HCT116 (cell line): Measurements from ENCODE around the gene ANGPTL3. TPM values are rescaled to one million over a fixed set of nuclear protein-coding genes. Genes with fewer than 3 reads are reported as not detected.

Source experiments
- ATAC-seq: fragments of 200-7000 bp; cut with Tn5 transposase; 2 replicates; pipeline ENCODE4 v1.9.1; 2020; ENCODE audit warnings: mild to moderate bottlenecking, moderate library complexity
- BruUV-seq: library from RNA; stranded (reverse); fragments of 400-500 nt; replicated peaks from 2 replicates; lab custom pipeline; 2021; lab: Mats Ljungman, UMichigan
- CTCF ChIA-PET: fragments of 300-600 bp; sonication (Branson Sonifier 250); formaldehyde crosslinking; loops from one replicate; lab custom pipeline; 2021; ENCODE audit warnings: antibody characterized with exemption; lab: Charles Lee
- POLR2A ChIA-PET: fragments of 300-600, 350-600 bp; sonication (Branson Sonifier 250); formaldehyde crosslinking; loops from one replicate; lab custom pipeline; 2021; ENCODE audit warnings: antibody characterized with exemption; lab: Charles Lee
- RAD21 ChIA-PET, 2 experiments: fragments of 300-600 bp; sonication (Branson Sonifier 250); formaldehyde crosslinking; loops; one replicate each; lab custom pipeline; 2023; ENCODE audit warnings: low total read pairs in 2 of 2; ENCODE audit not compliant: uncharacterized antibody in 2 of 2, unreplicated experiment in 2 of 2, low non-redundant PET in 1 of 2; lab: Charles Lee
- DNase-seq: peaks from one replicate; pipeline ENCODE4 v3.0.0-alpha.2; 2010; ENCODE audit warnings: low read depth, low spot score
- H2AFZ ChIP-seq: fragments of 200-600 bp; shearing (Covaris generic), sonication (generic); 2 replicates; pipeline ENCODE4 v1.6.1; 2017; ENCODE audit warnings: low read depth, mixed run types, mixed read lengths, antibody characterized with exemption, low read length; ENCODE audit not compliant: poor library complexity, severe bottlenecking
- H3K27ac ChIP-seq: 2 replicates; pipeline ENCODE4 v1.5.1; 2012; ENCODE audit warnings: low read depth, low read length
- H3K27me3 ChIP-seq: fragments of 200-600 bp; sonication (generic); 2 replicates; pipeline ENCODE4 v1.6.1; 2016; ENCODE audit warnings: mixed run types, low read length, mixed read lengths; ENCODE audit not compliant: insufficient read depth
- H3K36me3 ChIP-seq, 2 experiments: fragments of 200-500 bp in 1 of 2; fragments of 200-600 bp in 1 of 2; sonication (Bioruptor generic) in 1 of 2; sonication (generic) in 1 of 2; 2 replicates each; pipeline versions ENCODE4 v1.5.1 to v1.6.1; 2014 to 2016; ENCODE audit warnings: low read length in 2 of 2, inconsistent platforms in 1 of 2, mixed read lengths in 1 of 2, mixed run types in 1 of 2; ENCODE audit not compliant: insufficient read depth in 2 of 2, control insufficient read depth in 1 of 2
- H3K4me1 ChIP-seq, 2 experiments: fragments of 200-600 bp in 1 of 2; sonication (generic) in 1 of 2; 2 replicates each; pipeline versions ENCODE4 v1.5.1 to v1.6.1; 2012 to 2017; ENCODE audit warnings: low read length in 2 of 2, inconsistent platforms in 1 of 2, mild to moderate bottlenecking in 1 of 2, mixed read lengths in 1 of 2, mixed run types in 1 of 2, moderate library complexity in 1 of 2; ENCODE audit not compliant: insufficient read depth in 2 of 2, control insufficient read depth in 1 of 2
- H3K4me2 ChIP-seq: fragments of 200-600 bp; sonication (generic); 2 replicates; pipeline ENCODE4 v1.6.1; 2017; ENCODE audit warnings: mixed run types, low read length, mixed read lengths
- H3K4me3 ChIP-seq, 2 experiments: fragments of 200-600 bp in 1 of 2; sonication (generic) in 1 of 2; replicated peaks in 1 of 2; 2 replicates each; pipeline ENCODE4 v1.5.1; 2011 to 2016; ENCODE audit warnings: low read length in 2 of 2, control low read depth in 1 of 2, low read depth in 1 of 2, mild to moderate bottlenecking in 1 of 2, mixed read lengths in 1 of 2, mixed run types in 1 of 2
- H3K79me2 ChIP-seq: fragments of 200-600 bp; sonication (generic); 2 replicates; pipeline ENCODE4 v1.6.1; 2017; ENCODE audit warnings: mild to moderate bottlenecking, mixed run types, low read length, moderate library complexity, mixed read lengths; ENCODE audit not compliant: insufficient read depth
- H3K9ac ChIP-seq: fragments of 200-600 bp; sonication (generic); 2 replicates; pipeline ENCODE4 v1.6.1; 2016; ENCODE audit warnings: low read length, mixed read lengths
- H3K9me2 ChIP-seq: fragments of 200-600 bp; sonication (generic), shearing (Covaris generic); 2 replicates; pipeline ENCODE4 v1.6.1; 2017; ENCODE audit warnings: mixed run types, mild to moderate bottlenecking, moderate library complexity; ENCODE audit not compliant: insufficient read depth
- H3K9me3 ChIP-seq, 2 experiments: fragments of 200-500 bp in 1 of 2; fragments of 200-600 bp in 1 of 2; sonication (Bioruptor generic) in 1 of 2; sonication (generic) in 1 of 2; 2 replicates each; pipeline ENCODE4 v1.6.1; 2014 to 2017; ENCODE audit warnings: low read length in 2 of 2, mixed read lengths in 2 of 2, inconsistent platforms in 1 of 2, low read depth in 1 of 2, mild to moderate bottlenecking in 1 of 2, mixed run types in 1 of 2, moderate library complexity in 1 of 2; ENCODE audit not compliant: control insufficient read depth in 1 of 2, insufficient read depth in 1 of 2
- H4K20me1 ChIP-seq: fragments of 200-600 bp; sonication (generic), shearing (Covaris generic); 2 replicates; pipeline ENCODE4 v1.6.1; 2017; ENCODE audit warnings: mixed run types, mild to moderate bottlenecking, moderate library complexity; ENCODE audit not compliant: insufficient read depth
- CBX3 ChIP-seq: IDR thresholded peaks from 2 replicates; pipeline ENCODE4 v1.6.1; 2012; ENCODE audit warnings: low read depth
- CEBPB ChIP-seq: IDR thresholded peaks from 2 replicates; pipeline ENCODE4 v1.6.1; 2012; ENCODE audit warnings: low read depth
- EGR1 ChIP-seq: IDR thresholded peaks from 2 replicates; pipeline ENCODE4 v1.6.1; 2012; ENCODE audit warnings: low read depth
- EZH2 ChIP-seq: fragments of 200-600 bp; sonication (generic); IDR thresholded peaks from 2 replicates; pipeline ENCODE4 v1.6.1; 2017; ENCODE audit warnings: antibody characterized with exemption, mixed run types
- EZH2phosphoT487 ChIP-seq: fragments of 200-600 bp; IDR thresholded peaks from 2 replicates; pipeline ENCODE4 v1.6.1; 2018; ENCODE audit warnings: antibody characterized with exemption, borderline replicate concordance
- FOSL1 ChIP-seq: IDR thresholded peaks from 2 replicates; pipeline ENCODE4 v1.6.1; 2012; ENCODE audit warnings: low read depth
- JUND ChIP-seq: IDR thresholded peaks from 2 replicates; pipeline ENCODE4 v1.6.1; 2012
- POLR2A ChIP-seq: IDR thresholded peaks from 2 replicates; pipeline ENCODE4 v1.7.0; 2011; ENCODE audit warnings: borderline replicate concordance; ENCODE audit not compliant: insufficient read depth, insufficient read length; ENCODE audit errors: extremely low read depth
- RAD21 ChIP-seq: IDR thresholded peaks from 2 replicates; pipeline ENCODE4 v1.6.1; 2012; ENCODE audit warnings: low read depth, mild to moderate bottlenecking
- SIN3A ChIP-seq: IDR thresholded peaks from 2 replicates; pipeline ENCODE4 v1.6.1; 2012; ENCODE audit warnings: low read depth
- SP1 ChIP-seq: IDR thresholded peaks from 2 replicates; pipeline ENCODE4 v1.6.1; 2012; ENCODE audit warnings: low read depth
- SRF ChIP-seq: IDR thresholded peaks from 2 replicates; pipeline ENCODE4 v1.6.1; 2012; ENCODE audit warnings: low read depth
- TCF7L2 ChIP-seq: IDR thresholded peaks from 2 replicates; pipeline ENCODE4 v1.7.0; 2011; ENCODE audit warnings: borderline replicate concordance, inconsistent platforms; ENCODE audit not compliant: insufficient read depth, insufficient read length; ENCODE audit errors: extremely low read depth
- YY1 ChIP-seq: IDR thresholded peaks from 2 replicates; pipeline ENCODE4 v1.6.1; 2011; ENCODE audit warnings: low read length, low read depth, moderate library complexity, mild to moderate bottlenecking; ENCODE audit not compliant: insufficient replicate concordance; ENCODE audit errors: extremely low read depth
- ZFX ChIP-seq: fragments of 450-650 bp; IDR thresholded peaks from 2 replicates; pipeline ENCODE4 v1.6.1; 2017
- ZNF274 ChIP-seq: fragments of 200-500 bp; sonication (Bioruptor generic); IDR thresholded peaks from 2 replicates; pipeline ENCODE4 v1.6.1; 2014; ENCODE audit warnings: mild to moderate bottlenecking, low read depth, low read length, inconsistent platforms
- intact Hi-C: fragments of 100-400 bp; cut with micrococcal nuclease; formaldehyde crosslinking; loops from 2 replicates; pipeline ENCODE4 v1.10.0; 2022
- total RNA-seq: library from RNA; stranded (reverse); gene quantifications from one replicate; pipeline ENCODE4 v1.2.1, GENCODE V29; 2021; ENCODE audit not compliant: unreplicated experiment
- TF ChIP-seq, protein P1 (sequence below): IDR thresholded peaks from 2 replicates; pipeline ENCODE4 v1.6.1; 2011; ENCODE audit warnings: mild to moderate bottlenecking, low read length, moderate library complexity; ENCODE audit not compliant: insufficient replicate concordance; ENCODE audit errors: extremely low read depth
- TF ChIP-seq, protein P2 (sequence below), 3 experiments: fragments of 200-600 bp in 1 of 3; sonication (generic) in 1 of 3; IDR thresholded peaks in 2 of 3; conservative IDR thresholded peaks in 1 of 3; 2 replicates each; pipeline ENCODE4 v1.5.1; 2012 to 2017; ENCODE audit warnings: low read depth in 2 of 3, low read length in 2 of 3, antibody characterized with exemption in 1 of 3, borderline replicate concordance in 1 of 3, control low read depth in 1 of 3, mild to moderate bottlenecking in 1 of 3, mixed read lengths in 1 of 3, mixed run types in 1 of 3, moderate library complexity in 1 of 3; ENCODE audit not compliant: insufficient read depth in 1 of 3
- TF ChIP-seq, protein P3 (sequence below): IDR thresholded peaks from 2 replicates; pipeline ENCODE4 v1.6.1; 2012
- TF ChIP-seq, protein P4 (sequence below): IDR thresholded peaks from 2 replicates; pipeline ENCODE4 v1.6.1; 2012; ENCODE audit warnings: low read depth

The ANGPTL3 gene
- total RNA-seq, 1 experiment from 2014 or later: 0.07 TPM

DNA sequence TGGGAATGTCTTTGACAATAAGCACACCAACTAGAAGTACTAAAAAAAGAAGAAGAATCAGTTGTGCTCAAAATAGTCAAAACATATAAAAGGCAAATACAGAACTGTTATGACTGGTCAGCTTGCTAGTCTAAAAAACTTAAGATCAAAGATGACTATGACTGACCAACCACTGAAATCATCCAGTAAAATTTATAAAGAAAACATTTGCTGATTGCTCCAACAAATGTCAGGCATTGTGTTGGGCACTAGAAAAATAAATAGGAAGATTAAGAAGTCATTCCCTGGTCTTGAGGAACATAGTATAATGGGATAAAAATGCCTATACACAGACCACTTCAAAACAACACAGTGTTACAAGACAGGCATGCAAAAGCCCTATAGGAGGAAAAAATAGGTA, 9.3 kb upstream of the ANGPTL3 start:
- no peak for TF ChIP-seq JUND
- TF ChIP-seq, protein P1, sequence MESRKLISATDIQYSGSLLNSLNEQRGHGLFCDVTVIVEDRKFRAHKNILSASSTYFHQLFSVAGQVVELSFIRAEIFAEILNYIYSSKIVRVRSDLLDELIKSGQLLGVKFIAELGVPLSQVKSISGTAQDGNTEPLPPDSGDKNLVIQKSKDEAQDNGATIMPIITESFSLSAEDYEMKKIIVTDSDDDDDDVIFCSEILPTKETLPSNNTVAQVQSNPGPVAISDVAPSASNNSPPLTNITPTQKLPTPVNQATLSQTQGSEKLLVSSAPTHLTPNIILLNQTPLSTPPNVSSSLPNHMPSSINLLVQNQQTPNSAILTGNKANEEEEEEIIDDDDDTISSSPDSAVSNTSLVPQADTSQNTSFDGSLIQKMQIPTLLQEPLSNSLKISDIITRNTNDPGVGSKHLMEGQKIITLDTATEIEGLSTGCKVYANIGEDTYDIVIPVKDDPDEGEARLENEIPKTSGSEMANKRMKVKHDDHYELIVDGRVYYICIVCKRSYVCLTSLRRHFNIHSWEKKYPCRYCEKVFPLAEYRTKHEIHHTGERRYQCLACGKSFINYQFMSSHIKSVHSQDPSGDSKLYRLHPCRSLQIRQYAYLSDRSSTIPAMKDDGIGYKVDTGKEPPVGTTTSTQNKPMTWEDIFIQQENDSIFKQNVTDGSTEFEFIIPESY: no peak
- TF ChIP-seq ZFX: no peak
- TF ChIP-seq EZH2phosphoT487: no peak
- TF ChIP-seq SRF: no peak
- no peak for TF ChIP-seq EZH2
- no peak for TF ChIP-seq EGR1
- TF ChIP-seq, protein P2, sequence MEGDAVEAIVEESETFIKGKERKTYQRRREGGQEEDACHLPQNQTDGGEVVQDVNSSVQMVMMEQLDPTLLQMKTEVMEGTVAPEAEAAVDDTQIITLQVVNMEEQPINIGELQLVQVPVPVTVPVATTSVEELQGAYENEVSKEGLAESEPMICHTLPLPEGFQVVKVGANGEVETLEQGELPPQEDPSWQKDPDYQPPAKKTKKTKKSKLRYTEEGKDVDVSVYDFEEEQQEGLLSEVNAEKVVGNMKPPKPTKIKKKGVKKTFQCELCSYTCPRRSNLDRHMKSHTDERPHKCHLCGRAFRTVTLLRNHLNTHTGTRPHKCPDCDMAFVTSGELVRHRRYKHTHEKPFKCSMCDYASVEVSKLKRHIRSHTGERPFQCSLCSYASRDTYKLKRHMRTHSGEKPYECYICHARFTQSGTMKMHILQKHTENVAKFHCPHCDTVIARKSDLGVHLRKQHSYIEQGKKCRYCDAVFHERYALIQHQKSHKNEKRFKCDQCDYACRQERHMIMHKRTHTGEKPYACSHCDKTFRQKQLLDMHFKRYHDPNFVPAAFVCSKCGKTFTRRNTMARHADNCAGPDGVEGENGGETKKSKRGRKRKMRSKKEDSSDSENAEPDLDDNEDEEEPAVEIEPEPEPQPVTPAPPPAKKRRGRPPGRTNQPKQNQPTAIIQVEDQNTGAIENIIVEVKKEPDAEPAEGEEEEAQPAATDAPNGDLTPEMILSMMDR (IDR thresholded peaks at IDR 0.05 in 2 of 3, conservative IDR thresholded peaks at IDR 0.05 in 1 of 3; ENCODE audit: borderline replicate concordance in 1 of 3, insufficient read depth in 1 of 3, low read depth in 2 of 3, low read length in 2 of 3): no peak
- TF ChIP-seq ZNF274: no peak
- TF ChIP-seq CEBPB: no peak
- TF ChIP-seq YY1: no peak
- no peak for TF ChIP-seq POLR2A
- TF ChIP-seq CBX3: no peak
- TF ChIP-seq SP1: no peak
- TF ChIP-seq, protein P3, sequence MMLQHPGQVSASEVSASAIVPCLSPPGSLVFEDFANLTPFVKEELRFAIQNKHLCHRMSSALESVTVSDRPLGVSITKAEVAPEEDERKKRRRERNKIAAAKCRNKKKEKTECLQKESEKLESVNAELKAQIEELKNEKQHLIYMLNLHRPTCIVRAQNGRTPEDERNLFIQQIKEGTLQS: no peak
- no peak for TF ChIP-seq FOSL1
- TF ChIP-seq, protein P4, sequence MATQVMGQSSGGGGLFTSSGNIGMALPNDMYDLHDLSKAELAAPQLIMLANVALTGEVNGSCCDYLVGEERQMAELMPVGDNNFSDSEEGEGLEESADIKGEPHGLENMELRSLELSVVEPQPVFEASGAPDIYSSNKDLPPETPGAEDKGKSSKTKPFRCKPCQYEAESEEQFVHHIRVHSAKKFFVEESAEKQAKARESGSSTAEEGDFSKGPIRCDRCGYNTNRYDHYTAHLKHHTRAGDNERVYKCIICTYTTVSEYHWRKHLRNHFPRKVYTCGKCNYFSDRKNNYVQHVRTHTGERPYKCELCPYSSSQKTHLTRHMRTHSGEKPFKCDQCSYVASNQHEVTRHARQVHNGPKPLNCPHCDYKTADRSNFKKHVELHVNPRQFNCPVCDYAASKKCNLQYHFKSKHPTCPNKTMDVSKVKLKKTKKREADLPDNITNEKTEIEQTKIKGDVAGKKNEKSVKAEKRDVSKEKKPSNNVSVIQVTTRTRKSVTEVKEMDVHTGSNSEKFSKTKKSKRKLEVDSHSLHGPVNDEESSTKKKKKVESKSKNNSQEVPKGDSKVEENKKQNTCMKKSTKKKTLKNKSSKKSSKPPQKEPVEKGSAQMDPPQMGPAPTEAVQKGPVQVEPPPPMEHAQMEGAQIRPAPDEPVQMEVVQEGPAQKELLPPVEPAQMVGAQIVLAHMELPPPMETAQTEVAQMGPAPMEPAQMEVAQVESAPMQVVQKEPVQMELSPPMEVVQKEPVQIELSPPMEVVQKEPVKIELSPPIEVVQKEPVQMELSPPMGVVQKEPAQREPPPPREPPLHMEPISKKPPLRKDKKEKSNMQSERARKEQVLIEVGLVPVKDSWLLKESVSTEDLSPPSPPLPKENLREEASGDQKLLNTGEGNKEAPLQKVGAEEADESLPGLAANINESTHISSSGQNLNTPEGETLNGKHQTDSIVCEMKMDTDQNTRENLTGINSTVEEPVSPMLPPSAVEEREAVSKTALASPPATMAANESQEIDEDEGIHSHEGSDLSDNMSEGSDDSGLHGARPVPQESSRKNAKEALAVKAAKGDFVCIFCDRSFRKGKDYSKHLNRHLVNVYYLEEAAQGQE: no peak
- no peak for TF ChIP-seq RAD21
- TF ChIP-seq SIN3A: no peak
- TF ChIP-seq TCF7L2: no peak
- TF ChIP-seq, all 23 proteins: peak for 0
- Histone ChIP-seq H2AFZ (no peak overlapping the region), H3K79me2 (no peaks in the 10 kb centered on the region), H3K36me3 (no peaks in the 10 kb centered on the region), H3K9ac (no peak overlapping the region), H3K4me1 (no peaks in the 10 kb centered on the region), H3K4me3 (no peak overlapping the region), H3K27ac (no peak overlapping the region), H3K9me2 (no peaks in the 10 kb centered on the region), H3K27me3 (no peaks in the 10 kb centered on the region), H3K9me3 (no peaks in the 10 kb centered on the region), H4K20me1 (no peaks in the 10 kb centered on the region), H3K4me2 (no peak overlapping the region)
- DNase-seq (no peak), ATAC-seq (no peak)
- no TSS peak for BruUV-seq
- ChIA-PET RAD21 (no interaction called here), POLR2A (no interaction called here), CTCF (no interaction called here)
- intact Hi-C loops: no loop called here
